NCI-H526 treated with DMSO at 0.1 percent for 48 hours (cell line): ENCODE measurements around the gene TM4SF1.
A peak's percentile ranks its signal among the peaks of the same experiment; 100 is the strongest.
"Not testable (repeated sequence)": the region's sequence is repeated elsewhere in the genome, so short reads cannot be mapped to it uniquely, and the experiment has no call there.

ENCODE experiments used
- DNase-seq: peaks from one replicate; lab custom pipeline; 2025; lab: John Stamatoyannopoulos, UW

Gene TM4SF1

GRCh38 chr3:149343951-149344350 is 33.5 kb downstream of the TM4SF1 start:
- DNase-seq = no peak

- DNase-seq = peak; percentile 22
These were observed 34.8 kb downstream of the TM4SF1 start for GRCh38 chr3:149342413-149343380.

GRCh38 chr3:149340310-149340933 is 37.0 kb downstream of the TM4SF1 start:
- peak; percentile 41 for DNase-seq

- DNase-seq = no peak
These were observed 37.5 kb downstream of the TM4SF1 start for GRCh38 chr3:149339931-149340309.

GRCh38 chr3:149337486-149337885 is 40.0 kb downstream of the TM4SF1 start:
- DNase-seq = not testable (repeated sequence)

GRCh38 chr3:149336925-149337324 is 40.5 kb downstream of the TM4SF1 start:
- DNase-seq = no peak

- DNase-seq = no peak
These were observed 44.1 kb downstream of the TM4SF1 start, which contains the start of gene TM4SF18 for GRCh38 chr3:149333176-149333859. TM4SF18 (minus strand) TSS chr3:149333636; CDS start chr3:149333382, 254 bp downstream.

- no peak for DNase-seq
These were observed 44.7 kb downstream of the TM4SF1 start for GRCh38 chr3:149332771-149333170.

- DNase-seq = no peak
These were observed 45.2 kb downstream of the TM4SF1 start for GRCh38 chr3:149332227-149332765.

GRCh38 chr3:149331396-149331795 is 46.1 kb downstream of the TM4SF1 start:
- DNase-seq = no peak

- no peak for DNase-seq
These were observed 46.7 kb downstream of the TM4SF1 start for GRCh38 chr3:149330609-149331331.

- no peak for DNase-seq
These were observed 50.3 kb downstream of the TM4SF1 start for GRCh38 chr3:149327156-149327555.

- DNase-seq = no peak
These were observed 51.9 kb downstream of the TM4SF1 start for GRCh38 chr3:149325581-149325980.

- no peak for DNase-seq
These were observed 53.1 kb downstream of the TM4SF1 start for GRCh38 chr3:149324332-149324731.

GRCh38 chr3:149321640-149322039 is 55.8 kb downstream of the TM4SF1 start:
- DNase-seq = no peak

GRCh38 chr3:149321136-149321535 is 56.3 kb downstream of the TM4SF1 start:
- DNase-seq = no peak

- DNase-seq = no peak
These were observed 57.7 kb downstream of the TM4SF1 start for GRCh38 chr3:149319750-149320149.
